Raji (cell line): ENCODE measurements around the gene SEPTIN2.

ENCODE experiments used
- POLR2A ChIP-seq: IDR thresholded peaks from 2 replicates; pipeline ENCODE4 v1.6.1; 2011; ENCODE audit warnings: low read depth, low read length, control low read depth; ENCODE audit not compliant: insufficient read depth

The SEPTIN2 gene

DNA sequence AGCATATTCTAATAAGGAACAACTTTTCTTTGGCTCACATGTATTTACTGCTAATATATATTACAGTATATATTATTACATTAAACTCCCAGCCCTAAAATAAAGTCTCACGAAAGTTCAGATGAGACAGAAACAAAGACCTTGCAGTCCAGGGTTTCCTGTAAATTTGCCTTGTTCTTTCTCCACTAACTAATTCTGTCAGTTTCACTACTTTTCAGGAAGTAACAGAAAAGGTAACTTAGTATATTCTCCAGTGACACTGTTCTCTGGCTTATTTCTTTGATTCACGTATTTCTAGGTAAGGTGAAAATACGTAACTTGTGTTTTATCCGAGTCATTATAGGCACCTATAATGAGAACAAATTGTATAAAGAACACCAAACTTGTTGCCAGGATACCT is 35.4 kb upstream of the SEPTIN2 start:
- TF ChIP-seq POLR2A: no peak

- TF ChIP-seq POLR2A: no peak
Measured at GRCh38 chr2:241282555-241282954, 33.2 kb upstream of the SEPTIN2 start.

- no peak for TF ChIP-seq POLR2A
Measured at GRCh38 chr2:241285596-241285995, 30.1 kb upstream of the SEPTIN2 start.

GRCh38 chr2:241286348-241287090 is 29.2 kb upstream of the SEPTIN2 start:
- no peak for TF ChIP-seq POLR2A

DNA sequence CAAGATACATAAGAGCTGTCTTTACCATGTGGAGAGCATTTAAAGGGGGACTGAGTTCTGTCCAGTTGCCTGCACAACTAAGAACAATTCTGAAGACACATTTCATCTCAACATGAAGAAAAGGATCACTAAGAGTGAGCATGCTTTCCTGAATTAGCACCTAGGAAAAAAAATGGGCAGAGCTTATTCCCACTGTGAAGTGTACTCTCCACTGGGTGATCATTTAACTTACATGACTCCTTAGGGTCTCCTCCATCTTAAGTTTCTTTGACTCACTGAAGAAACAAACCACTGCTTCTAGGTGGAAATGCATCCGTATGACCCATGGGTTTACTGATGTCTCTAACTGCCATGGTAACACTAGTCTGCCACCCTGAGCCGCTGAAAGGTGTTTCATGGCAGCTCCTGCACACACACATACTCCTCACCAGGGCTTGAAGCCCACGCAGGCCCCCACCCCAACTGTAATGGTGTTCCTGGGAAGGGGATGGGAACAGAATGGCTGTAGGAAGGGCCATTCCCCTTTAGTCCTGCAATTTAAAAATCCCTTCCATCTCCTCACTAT is 27.3 kb upstream of the SEPTIN2 start:
- no peak for TF ChIP-seq POLR2A

- TF ChIP-seq POLR2A: no peak
Measured at GRCh38 chr2:241289053-241289452, 26.7 kb upstream of the SEPTIN2 start.

- TF ChIP-seq POLR2A: no peak
Measured at GRCh38 chr2:241289597-241289996, 26.1 kb upstream of the SEPTIN2 start.

DNA sequence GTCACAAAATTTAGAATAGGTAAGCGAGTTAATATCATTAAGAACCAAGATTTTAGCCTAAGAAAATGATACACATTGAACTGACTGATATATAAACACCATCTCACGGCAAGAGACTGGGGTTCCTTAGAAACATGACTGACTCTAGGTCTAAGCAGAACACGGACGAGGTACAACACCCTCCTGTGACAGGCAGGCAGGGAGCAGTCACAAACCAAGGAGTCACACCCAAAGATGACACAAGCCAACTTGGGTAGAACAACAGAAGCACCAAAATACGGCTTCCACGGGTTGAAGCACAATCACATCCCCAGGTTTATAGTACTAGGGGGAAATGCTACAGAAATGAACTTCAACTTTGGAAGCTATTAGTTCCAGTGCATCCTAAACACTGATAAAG is 24.6 kb upstream of the SEPTIN2 start:
- TF ChIP-seq POLR2A: no peak

GRCh38 chr2:241291977-241292376 is 23.7 kb upstream of the SEPTIN2 start:
- TF ChIP-seq POLR2A: no peak

GRCh38 chr2:241295326-241296095 is 20.2 kb upstream of the SEPTIN2 start:
- no peak for TF ChIP-seq POLR2A

- TF ChIP-seq POLR2A: no peak
Measured at GRCh38 chr2:241296767-241297166, 19.0 kb upstream of the SEPTIN2 start.

GRCh38 chr2:241298673-241299072 is 17.1 kb upstream of the SEPTIN2 start:
- TF ChIP-seq POLR2A: no peak

- no peak for TF ChIP-seq POLR2A
Measured at GRCh38 chr2:241300000-241300399, 15.7 kb upstream of the SEPTIN2 start.

DNA sequence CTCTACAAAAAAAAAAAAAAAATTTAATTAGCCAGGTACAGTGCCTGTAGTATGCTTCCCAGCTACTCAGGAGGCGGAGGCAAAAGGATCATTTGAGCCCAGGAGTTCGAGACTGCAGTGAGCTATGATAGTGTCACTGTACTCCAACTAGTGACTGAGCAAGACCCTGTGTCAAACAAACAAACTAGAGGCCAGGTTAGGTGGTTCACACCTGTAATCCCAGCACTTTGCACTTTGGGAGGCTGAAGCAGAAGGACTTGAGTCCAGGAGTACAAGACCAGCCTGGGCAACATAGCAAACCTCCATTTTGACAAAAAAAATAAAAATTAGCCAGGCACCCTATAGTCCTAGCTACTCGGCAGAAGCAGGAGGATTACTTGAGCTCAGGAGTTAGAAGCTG is 13.6 kb upstream of the SEPTIN2 start:
- no peak for TF ChIP-seq POLR2A

DNA sequence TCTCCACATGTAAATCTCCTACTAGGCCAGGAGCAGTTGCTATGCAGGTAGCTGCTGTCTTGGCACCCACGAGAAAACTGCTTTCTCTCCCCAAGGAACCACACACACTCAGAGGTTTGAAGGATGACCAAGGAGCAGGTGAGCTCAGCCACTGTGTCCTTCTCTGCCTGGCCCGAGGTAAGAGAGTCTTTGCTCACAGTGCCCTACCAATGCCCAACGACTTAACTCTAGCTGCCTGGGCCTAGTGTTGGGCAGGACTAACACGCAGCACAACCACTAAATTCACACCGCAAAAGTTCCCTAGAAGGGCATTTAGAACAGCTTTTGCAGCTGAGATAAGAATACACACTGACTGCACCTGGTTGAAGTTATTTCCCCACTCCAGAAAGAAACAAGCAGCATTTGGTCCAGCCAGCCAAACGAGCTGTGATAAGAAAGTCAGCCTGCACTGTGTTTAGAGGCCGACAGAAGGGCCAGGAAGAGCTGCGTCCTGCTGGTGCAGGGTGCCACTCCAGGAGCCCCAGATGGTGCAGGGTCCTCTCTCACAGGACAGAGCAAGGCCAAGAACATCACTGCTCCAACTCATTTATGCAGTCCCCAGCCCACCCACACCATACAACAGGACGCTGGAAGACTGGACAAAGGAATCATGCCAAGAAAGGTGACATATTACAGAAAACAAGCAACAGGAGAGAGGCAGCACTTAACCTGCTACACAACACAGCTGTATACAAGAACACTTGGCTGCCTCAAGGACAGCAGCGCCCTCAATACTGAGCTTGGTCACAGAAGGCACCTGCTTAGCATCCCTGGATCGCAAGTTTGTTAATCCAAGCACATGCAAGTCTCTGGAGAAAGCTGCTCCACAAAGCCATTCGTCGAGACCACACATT is 12.7 kb upstream of the SEPTIN2 start:
- TF ChIP-seq POLR2A: no peak
